Measurements from ENCODE around the gene ACTG1. TPM values are rescaled to one million over a fixed set of nuclear protein-coding genes. Genes with fewer than 3 reads are reported as not detected.

The ACTG1 gene
- total RNA-seq, 3 donors from 2014 or later: 1,922 to 4,060 (median 3,184) TPM

GRCh38 chr17:81465910-81466309, 46.7 kb downstream of the ACTG1 start:
- intact Hi-C loops (cut with DNase I, micrococcal nuclease): no loop called here
- Histone ChIP-seq H3K36me3 (ENCODE audit: low read depth) (no peaks in the 10 kb centered on the region), H3K4me1 (ENCODE audit: low read depth) (no peaks in the 10 kb centered on the region), H3K4me3 (no peak overlapping the region), H3K9me3 (no peaks in the 10 kb centered on the region)
- TF ChIP-seq, protein P1, sequence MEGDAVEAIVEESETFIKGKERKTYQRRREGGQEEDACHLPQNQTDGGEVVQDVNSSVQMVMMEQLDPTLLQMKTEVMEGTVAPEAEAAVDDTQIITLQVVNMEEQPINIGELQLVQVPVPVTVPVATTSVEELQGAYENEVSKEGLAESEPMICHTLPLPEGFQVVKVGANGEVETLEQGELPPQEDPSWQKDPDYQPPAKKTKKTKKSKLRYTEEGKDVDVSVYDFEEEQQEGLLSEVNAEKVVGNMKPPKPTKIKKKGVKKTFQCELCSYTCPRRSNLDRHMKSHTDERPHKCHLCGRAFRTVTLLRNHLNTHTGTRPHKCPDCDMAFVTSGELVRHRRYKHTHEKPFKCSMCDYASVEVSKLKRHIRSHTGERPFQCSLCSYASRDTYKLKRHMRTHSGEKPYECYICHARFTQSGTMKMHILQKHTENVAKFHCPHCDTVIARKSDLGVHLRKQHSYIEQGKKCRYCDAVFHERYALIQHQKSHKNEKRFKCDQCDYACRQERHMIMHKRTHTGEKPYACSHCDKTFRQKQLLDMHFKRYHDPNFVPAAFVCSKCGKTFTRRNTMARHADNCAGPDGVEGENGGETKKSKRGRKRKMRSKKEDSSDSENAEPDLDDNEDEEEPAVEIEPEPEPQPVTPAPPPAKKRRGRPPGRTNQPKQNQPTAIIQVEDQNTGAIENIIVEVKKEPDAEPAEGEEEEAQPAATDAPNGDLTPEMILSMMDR (IDR thresholded peaks at IDR 0.05): no peak
- no peak for ATAC-seq
- DNase-seq: no peak

DNA sequence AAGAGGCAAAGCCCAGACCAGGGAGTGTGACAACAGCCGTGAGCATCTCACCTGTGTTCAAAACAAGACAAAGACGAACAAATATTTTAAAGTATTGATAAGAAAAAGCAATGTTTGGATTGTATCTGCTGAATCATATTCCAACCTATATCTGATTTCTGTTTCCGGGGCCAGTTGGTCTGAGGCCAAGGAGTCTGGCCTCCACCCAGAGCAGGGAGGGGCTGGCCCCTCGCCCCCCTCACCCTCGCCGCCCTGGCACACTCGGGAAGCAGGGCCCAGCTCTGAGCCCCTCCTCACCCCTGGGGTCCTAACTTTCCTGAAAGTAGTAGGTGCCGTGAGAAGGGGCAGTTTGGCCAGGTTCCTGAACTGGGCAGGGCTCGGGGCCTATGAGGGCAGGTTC, 48.0 kb downstream of the ACTG1 start:
- Histone ChIP-seq H3K4me3 (no peak overlapping the region), H3K4me1 (ENCODE audit: low read depth) (no peaks in the 10 kb centered on the region), H3K36me3 (ENCODE audit: low read depth) (no peaks in the 10 kb centered on the region), H3K9me3 (no peaks in the 10 kb centered on the region)
- DNase-seq (no peak), ATAC-seq (no peak)
- intact Hi-C loops (cut with DNase I, micrococcal nuclease): no loop called here
- TF ChIP-seq, protein P1 (IDR thresholded peaks at IDR 0.05): no peak

GRCh38 chr17:81463506-81463905, 49.1 kb downstream of the ACTG1 start:
- Histone ChIP-seq H3K4me3 (no peak overlapping the region), H3K36me3 (ENCODE audit: low read depth) (no peaks in the 10 kb centered on the region), H3K9me3 (no peaks in the 10 kb centered on the region), H3K4me1 (ENCODE audit: low read depth) (no peaks in the 10 kb centered on the region)
- intact Hi-C loops (cut with DNase I, micrococcal nuclease): no loop called here
- DNase-seq (no peak), ATAC-seq (no peak)
- TF ChIP-seq, protein P1 (IDR thresholded peaks at IDR 0.05): no peak

DNA sequence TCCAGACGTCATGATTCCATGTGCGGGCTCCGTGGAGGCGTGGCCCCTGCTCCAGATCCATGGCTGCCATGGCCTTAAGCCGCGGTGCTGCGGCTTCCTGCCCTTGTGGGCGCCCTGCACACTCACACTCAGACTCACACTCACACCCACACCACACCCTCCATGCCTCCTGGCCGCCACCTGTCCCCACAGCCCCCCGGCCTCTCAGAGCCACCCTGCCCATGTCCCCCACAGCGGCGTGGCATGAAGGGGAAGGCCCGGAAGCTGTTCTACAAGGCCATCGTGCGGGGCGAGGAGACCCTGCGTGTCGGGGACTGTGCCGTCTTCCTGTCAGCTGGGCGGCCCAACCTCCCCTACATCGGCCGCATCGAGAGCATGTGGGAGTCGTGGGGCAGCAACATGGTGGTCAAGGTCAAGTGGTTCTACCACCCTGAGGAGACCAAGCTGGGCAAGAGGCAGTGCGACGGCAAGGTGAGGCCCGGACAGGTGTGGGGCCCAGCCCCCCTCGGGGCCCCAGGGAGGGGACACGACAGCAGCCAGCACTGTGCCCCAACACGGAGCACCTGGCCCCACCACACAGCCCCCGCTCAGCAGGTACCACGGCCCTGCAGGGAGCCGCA, 50.0 kb downstream of the ACTG1 start:
- no peak for DNase-seq
- Histone ChIP-seq H3K36me3 (ENCODE audit: low read depth) (no peaks in the 10 kb centered on the region), H3K4me1 (ENCODE audit: low read depth) (no peaks in the 10 kb centered on the region), H3K4me3 (no peak overlapping the region), H3K9me3 (no peaks in the 10 kb centered on the region)
- TF ChIP-seq, protein P1 (IDR thresholded peaks at IDR 0.05): no peak
- no peak for ATAC-seq
- intact Hi-C loops (cut with DNase I, micrococcal nuclease): no loop called here

GRCh38 chr17:81461607-81462500, 50.7 kb downstream of the ACTG1 start:
- TF ChIP-seq, protein P1 (IDR thresholded peaks at IDR 0.05): no peak
- DNase-seq (no peak), ATAC-seq (no peak)
- no peak overlapping the region for H3K4me3 ChIP-seq
- no peaks in the 10 kb centered on the region for H3K9me3 ChIP-seq
- no peaks in the 10 kb centered on the region for H3K4me1 ChIP-seq (ENCODE audit: low read depth)
- intact Hi-C loops (cut with DNase I, micrococcal nuclease): no loop called here
- H3K36me3 ChIP-seq (ENCODE audit: low read depth): no peaks in the 10 kb centered on the region
